Mesenchymal stem cell (in vitro differentiated cells and primary cell): ENCODE data around the gene PLS1.

Experiments
- DNase-seq: peaks from one replicate; pipeline ENCODE4 v3.0.0-alpha.2; 2013
- H2AFZ ChIP-seq: one replicate; pipeline ENCODE4 v1.6.1; 2013; ENCODE audit warnings: low read depth, mild to moderate bottlenecking, control low read depth, inconsistent platforms, low read length, moderate library complexity
- H2AK5ac ChIP-seq: 2 replicates; pipeline ENCODE4 v1.6.1; 2013; ENCODE audit warnings: low read length, moderate library complexity, mild to moderate bottlenecking, inconsistent platforms; ENCODE audit not compliant: severe bottlenecking
- H2BK120ac ChIP-seq: one replicate; pipeline ENCODE4 v1.6.1; 2013; ENCODE audit warnings: low read depth, mild to moderate bottlenecking, inconsistent platforms, low read length, moderate library complexity
- H2BK12ac ChIP-seq, 2 experiments: one replicate each; pipeline ENCODE4 v1.6.1; 2013; ENCODE audit warnings: inconsistent platforms in 2 of 2, low read length in 2 of 2, mild to moderate bottlenecking in 2 of 2, moderate library complexity in 2 of 2, control low read depth in 1 of 2
- H2BK15ac ChIP-seq: one replicate; pipeline ENCODE4 v1.6.1; 2013; ENCODE audit warnings: mild to moderate bottlenecking, low read depth, inconsistent platforms; ENCODE audit not compliant: poor library complexity, severe bottlenecking
- H2BK5ac ChIP-seq: 2 replicates; pipeline ENCODE4 v1.6.1; 2013; ENCODE audit warnings: low read depth, mild to moderate bottlenecking, low read length, control low read depth, inconsistent platforms; ENCODE audit not compliant: poor library complexity, severe bottlenecking
- H3K14ac ChIP-seq, 2 experiments: one replicate each; pipeline ENCODE4 v1.6.1; 2013; ENCODE audit warnings: inconsistent platforms in 2 of 2, low read length in 2 of 2, control low read depth in 1 of 2, mild to moderate bottlenecking in 1 of 2, moderate library complexity in 1 of 2
- H3K18ac ChIP-seq, 2 experiments: one replicate each; pipeline ENCODE4 v1.6.1; 2013; ENCODE audit warnings: inconsistent platforms in 2 of 2, low read length in 2 of 2, control low read depth in 1 of 2, low read depth in 1 of 2, mild to moderate bottlenecking in 1 of 2
- H3K23ac ChIP-seq, 2 experiments: one replicate each; pipeline ENCODE4 v1.6.1; 2013; ENCODE audit warnings: inconsistent platforms in 2 of 2, low read length in 2 of 2, mild to moderate bottlenecking in 2 of 2, moderate library complexity in 2 of 2, control low read depth in 1 of 2
- H3K27ac ChIP-seq: 2 replicates; pipeline ENCODE4 v1.5.1; 2013; ENCODE audit warnings: mild to moderate bottlenecking, moderate library complexity, low read length, control low read depth, inconsistent platforms; ENCODE audit not compliant: poor library complexity, severe bottlenecking
- H3K27me3 ChIP-seq, 2 experiments: 2 replicates each; pipeline versions ENCODE4 v1.6.1 to v1.7.0; 2013; ENCODE audit warnings: low read length in 2 of 2, mild to moderate bottlenecking in 2 of 2, moderate library complexity in 2 of 2, control low read depth in 1 of 2, inconsistent platforms in 1 of 2; ENCODE audit not compliant: control insufficient read depth in 1 of 2, insufficient read depth in 1 of 2
- H3K36me3 ChIP-seq, 2 experiments: 2 replicates each; pipeline versions ENCODE4 v1.6.1 to v1.7.0; 2013; ENCODE audit warnings: low read length in 2 of 2, control low read depth in 1 of 2, inconsistent platforms in 1 of 2, low read depth in 1 of 2, mild to moderate bottlenecking in 1 of 2; ENCODE audit not compliant: insufficient read depth in 2 of 2, control insufficient read depth in 1 of 2
- H3K4ac ChIP-seq, 2 experiments: one replicate each; pipeline ENCODE4 v1.6.1; 2013; ENCODE audit warnings: inconsistent platforms in 2 of 2, low read length in 2 of 2, mild to moderate bottlenecking in 2 of 2, moderate library complexity in 2 of 2, control low read depth in 1 of 2, low read depth in 1 of 2
- H3K4me1 ChIP-seq: 2 replicates; pipeline ENCODE4 v1.6.1; 2013; ENCODE audit warnings: low read depth, low read length, control low read depth; ENCODE audit not compliant: control insufficient read depth, insufficient read depth
- H3K4me2 ChIP-seq: 2 replicates; pipeline ENCODE4 v1.6.1; 2013; ENCODE audit warnings: low read length, mild to moderate bottlenecking, inconsistent platforms; ENCODE audit not compliant: poor library complexity, severe bottlenecking
- H3K4me3 ChIP-seq, 2 experiments: 2 replicates each; pipeline versions ENCODE4 v1.5.1 to v1.7.0; 2013; ENCODE audit warnings: low read length in 2 of 2, mild to moderate bottlenecking in 2 of 2, control low read depth in 1 of 2, low read depth in 1 of 2; ENCODE audit not compliant: insufficient read depth in 1 of 2
- H3K79me1 ChIP-seq: replicated peaks from 2 replicates; pipeline ENCODE4 v1.6.1; 2013; ENCODE audit warnings: mild to moderate bottlenecking, control low read depth, low read length, inconsistent platforms; ENCODE audit not compliant: poor library complexity, severe bottlenecking
- H3K9ac ChIP-seq: 2 replicates; pipeline ENCODE4 v1.7.0; 2013; ENCODE audit warnings: mild to moderate bottlenecking, low read length, moderate library complexity
- H3K9me3 ChIP-seq: 2 replicates; pipeline ENCODE4 v1.7.0; 2013; ENCODE audit warnings: mild to moderate bottlenecking, low read length; ENCODE audit not compliant: control insufficient read depth
- H4K8ac ChIP-seq: one replicate; pipeline ENCODE4 v1.6.1; 2013; ENCODE audit warnings: inconsistent platforms, mild to moderate bottlenecking, low read length, moderate library complexity
- H4K91ac ChIP-seq: one replicate; pipeline ENCODE4 v1.6.1; 2013; ENCODE audit warnings: mild to moderate bottlenecking, low read length, inconsistent platforms
- WGBS: methylation state at CpG from one replicate; pipeline ENCODE4 v1.1.7; 2013; ENCODE audit warnings: mixed read lengths; 5-methylcytosine and 5-hydroxymethylcytosine counted together

Gene PLS1

GRCh38 chr3:142615171-142615570, 19.0 kb downstream of the PLS1 start:
- WGBS, result 67% methylated on average over 1 of the region's 2 CpGs
- Histone ChIP-seq H3K9me3 (no peaks in the 10 kb centered on the region), H3K4me2 (no peak overlapping the region), H3K4me3 (no peak overlapping the region), H2BK12ac (no peak overlapping the region), H2BK15ac (no peak overlapping the region), H2BK5ac (no peak overlapping the region), H4K91ac (no peak overlapping the region), H2AFZ (no peak overlapping the region), H3K18ac (no peak overlapping the region), H2BK120ac (no peak overlapping the region), H3K9ac (no peak overlapping the region), H3K14ac (no peak overlapping the region), H3K27ac (no peak overlapping the region), H4K8ac (no peak overlapping the region), H3K27me3 (no peaks in the 10 kb centered on the region), H3K4ac (no peak overlapping the region), H3K36me3 (no peaks in the 10 kb centered on the region), H3K79me1 (peaks cover 24% of the 10 kb centered on the region), H3K23ac (no peak overlapping the region), H2AK5ac (no peak overlapping the region), H3K4me1 (peaks cover 4% of the 10 kb centered on the region)
- no peak for DNase-seq

GRCh38 chr3:142618917-142619461, 22.8 kb downstream of the PLS1 start:
- no peaks in the 10 kb centered on the region for H3K36me3 ChIP-seq
- no peak overlapping the region for H4K8ac ChIP-seq
- H2BK12ac ChIP-seq, result no peak overlapping the region
- no peak overlapping the region for H3K4ac ChIP-seq
- peaks cover 21% of the 10 kb centered on the region for H3K79me1 ChIP-seq
- H3K4me2 ChIP-seq, result no peak overlapping the region
- no peak overlapping the region for H3K4me3 ChIP-seq
- no peak overlapping the region for H2AK5ac ChIP-seq
- H3K27me3 ChIP-seq, result no peaks in the 10 kb centered on the region
- no peak overlapping the region for H3K27ac ChIP-seq
- H2BK5ac ChIP-seq, result no peak overlapping the region
- no peak overlapping the region for H4K91ac ChIP-seq
- H2AFZ ChIP-seq, result no peak overlapping the region
- H2BK15ac ChIP-seq, result no peak overlapping the region
- no peak for DNase-seq
- no peak overlapping the region for H3K23ac ChIP-seq
- no peak overlapping the region for H2BK120ac ChIP-seq
- H3K18ac ChIP-seq, result no peak overlapping the region
- H3K9ac ChIP-seq, result no peak overlapping the region
- no peak overlapping the region for H3K14ac ChIP-seq
- peaks cover 1% of the 10 kb centered on the region for H3K4me1 ChIP-seq
- 100% methylated on average over 1 of the region's 3 CpGs for WGBS
- H3K9me3 ChIP-seq, result no peaks in the 10 kb centered on the region

GRCh38 chr3:142622405-142622804, 26.2 kb downstream of the PLS1 start:
- Histone ChIP-seq H2BK5ac (no peak overlapping the region), H3K4me2 (no peak overlapping the region), H3K27ac (no peak overlapping the region), H3K9me3 (no peaks in the 10 kb centered on the region), H3K4me1 (peaks cover 1% of the 10 kb centered on the region), H3K4ac (no peak overlapping the region), H2BK15ac (no peak overlapping the region), H3K18ac (no peak overlapping the region), H3K79me1 (peaks cover 18% of the 10 kb centered on the region), H2AFZ (no peak overlapping the region), H3K4me3 (no peak overlapping the region), H3K27me3 (no peaks in the 10 kb centered on the region), H4K8ac (no peak overlapping the region), H3K23ac (no peak overlapping the region), H2BK120ac (no peak overlapping the region), H2AK5ac (no peak overlapping the region), H4K91ac (no peak overlapping the region), H2BK12ac (no peak overlapping the region), H3K9ac (no peak overlapping the region), H3K36me3 (no peaks in the 10 kb centered on the region), H3K14ac (no peak overlapping the region)
- DNase-seq, result no peak
- no CpG with 5 or more reads among the region's 2 CpGs for WGBS

GRCh38 chr3:142623194-142623593, 27.0 kb downstream of the PLS1 start:
- H3K9me3 ChIP-seq, result no peaks in the 10 kb centered on the region
- H2BK5ac ChIP-seq, result no peak overlapping the region
- no peak overlapping the region for H3K14ac ChIP-seq
- no peak overlapping the region for H2AFZ ChIP-seq
- no peak overlapping the region for H3K23ac ChIP-seq
- no peak for DNase-seq
- no peak overlapping the region for H4K91ac ChIP-seq
- no peak overlapping the region for H4K8ac ChIP-seq
- H3K27ac ChIP-seq, result no peak overlapping the region
- H3K18ac ChIP-seq, result no peak overlapping the region
- no peak overlapping the region for H2BK12ac ChIP-seq
- H3K4me1 ChIP-seq, result peaks cover 1% of the 10 kb centered on the region
- H2BK15ac ChIP-seq, result no peak overlapping the region
- H3K79me1 ChIP-seq, result peaks cover 19% of the 10 kb centered on the region
- no peaks in the 10 kb centered on the region for H3K36me3 ChIP-seq
- H3K9ac ChIP-seq, result no peak overlapping the region
- H2AK5ac ChIP-seq, result no peak overlapping the region
- no peak overlapping the region for H3K4me3 ChIP-seq
- H2BK120ac ChIP-seq, result no peak overlapping the region
- H3K4ac ChIP-seq, result no peak overlapping the region
- no peak overlapping the region for H3K4me2 ChIP-seq
- no peaks in the 10 kb centered on the region for H3K27me3 ChIP-seq
